ENCODE results near the gene PSMD2.

DNA sequence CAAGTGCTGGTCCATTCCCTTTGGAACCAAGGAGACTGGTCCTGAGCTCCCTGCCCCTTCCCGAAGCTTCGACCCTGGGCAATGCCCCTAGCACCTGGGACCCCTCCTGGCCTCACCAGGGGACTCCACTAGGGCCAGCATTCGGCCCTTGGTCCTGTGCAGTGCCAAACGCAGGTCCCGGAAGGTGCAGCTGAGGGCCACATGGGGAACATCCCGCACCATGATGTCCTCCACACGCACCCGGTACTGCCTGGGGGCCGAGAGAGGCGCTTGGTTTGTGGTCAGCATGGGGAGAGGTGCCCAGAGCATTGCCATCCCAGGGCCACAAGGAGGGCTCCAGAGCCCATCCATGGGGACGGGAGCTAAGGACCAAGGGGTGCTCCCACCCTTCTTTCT is 54.5 kb downstream of the PSMD2 start:
- TF ChIP-seq, protein P1, sequence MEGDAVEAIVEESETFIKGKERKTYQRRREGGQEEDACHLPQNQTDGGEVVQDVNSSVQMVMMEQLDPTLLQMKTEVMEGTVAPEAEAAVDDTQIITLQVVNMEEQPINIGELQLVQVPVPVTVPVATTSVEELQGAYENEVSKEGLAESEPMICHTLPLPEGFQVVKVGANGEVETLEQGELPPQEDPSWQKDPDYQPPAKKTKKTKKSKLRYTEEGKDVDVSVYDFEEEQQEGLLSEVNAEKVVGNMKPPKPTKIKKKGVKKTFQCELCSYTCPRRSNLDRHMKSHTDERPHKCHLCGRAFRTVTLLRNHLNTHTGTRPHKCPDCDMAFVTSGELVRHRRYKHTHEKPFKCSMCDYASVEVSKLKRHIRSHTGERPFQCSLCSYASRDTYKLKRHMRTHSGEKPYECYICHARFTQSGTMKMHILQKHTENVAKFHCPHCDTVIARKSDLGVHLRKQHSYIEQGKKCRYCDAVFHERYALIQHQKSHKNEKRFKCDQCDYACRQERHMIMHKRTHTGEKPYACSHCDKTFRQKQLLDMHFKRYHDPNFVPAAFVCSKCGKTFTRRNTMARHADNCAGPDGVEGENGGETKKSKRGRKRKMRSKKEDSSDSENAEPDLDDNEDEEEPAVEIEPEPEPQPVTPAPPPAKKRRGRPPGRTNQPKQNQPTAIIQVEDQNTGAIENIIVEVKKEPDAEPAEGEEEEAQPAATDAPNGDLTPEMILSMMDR (IDR thresholded peaks at IDR 0.05): no peak
- TF ChIP-seq ZFX (IDR thresholded peaks at IDR 0.05; ENCODE audit: borderline replicate concordance): no peak

Measured in 22Rv1 (cell line).